ENCODE measurements around the gene HCFC1R1.

HCFC1R1 gene

GRCh38 chr16:3007957-3008689, 15.6 kb downstream of the HCFC1R1 start:
- TF ChIP-seq CTCF (IDR thresholded peaks at IDR 0.05; ENCODE audit: borderline replicate concordance, extremely low read depth, low read length, poor library complexity, severe bottlenecking) (no peak), EZH2 (IDR thresholded peaks at IDR 0.05; ENCODE audit: borderline replicate concordance, low read depth, low read length, severe bottlenecking) (no peak)
- Histone ChIP-seq H3K4me1 (ENCODE audit: insufficient read depth, low read length) (peaks cover 46% of the 10 kb centered on the region), H4K20me1 (ENCODE audit: insufficient read depth, low read length) (peaks cover 5% of the 10 kb centered on the region; the same call in 1 of the 2 replicates), H3K9me3 (ENCODE audit: insufficient read depth, low read length, severe bottlenecking) (no peaks in the 10 kb centered on the region), H3K27me3 (ENCODE audit: insufficient read depth, low read length, poor library complexity) (no peaks in the 10 kb centered on the region), H3K4me3 (ENCODE audit: low read depth in 1 of 2, low read length in 2 of 2) (peak overlapping the region in 1 of 2 experiments; percentile 1; a peak in 1 of 4 replicates), H3K36me3 (ENCODE audit: insufficient read depth, low read length) (no peaks in the 10 kb centered on the region), H3K9ac (ENCODE audit: low read depth, low read length) (no peak overlapping the region; the same call in 1 of the 2 replicates), H2AFZ (ENCODE audit: low read depth, low read length) (no peak overlapping the region), H3K27ac (ENCODE audit: low read length) (peak overlapping the region; percentile 65; the same call in 1 of the 2 replicates), H3K4me2 (ENCODE audit: insufficient read depth, low read length) (peak overlapping the region; percentile 48), H3K79me2 (ENCODE audit: insufficient read depth, low read length) (no peaks in the 10 kb centered on the region)
- no peak for ATAC-seq (ENCODE audit: insufficient read depth, low read depth)
- peak; percentile 61 for DNase-seq

GRCh38 chr16:3007059-3007956, 16.4 kb downstream of the HCFC1R1 start:
- TF ChIP-seq EZH2 (IDR thresholded peaks at IDR 0.05; ENCODE audit: borderline replicate concordance, low read depth, low read length, severe bottlenecking), result no peak
- no peak for TF ChIP-seq CTCF (IDR thresholded peaks at IDR 0.05; ENCODE audit: borderline replicate concordance, extremely low read depth, low read length, poor library complexity, severe bottlenecking)
- Histone ChIP-seq H3K9ac (ENCODE audit: low read depth, low read length) (peak overlapping the region; percentile 6; the same call in 1 of the 2 replicates), H3K27ac (ENCODE audit: low read length) (peak overlapping the region; percentile 65), H3K79me2 (ENCODE audit: insufficient read depth, low read length) (no peaks in the 10 kb centered on the region), H3K9me3 (ENCODE audit: insufficient read depth, low read length, severe bottlenecking) (no peaks in the 10 kb centered on the region), H4K20me1 (ENCODE audit: insufficient read depth, low read length) (peaks cover 5% of the 10 kb centered on the region; the same call in 1 of the 2 replicates), H3K4me1 (ENCODE audit: insufficient read depth, low read length) (peaks cover 48% of the 10 kb centered on the region), H2AFZ (ENCODE audit: low read depth, low read length) (no peak overlapping the region), H3K36me3 (ENCODE audit: insufficient read depth, low read length) (no peaks in the 10 kb centered on the region), H3K4me3 (ENCODE audit: low read depth in 1 of 2, low read length in 2 of 2) (no peak overlapping the region), H3K27me3 (ENCODE audit: insufficient read depth, low read length, poor library complexity) (no peaks in the 10 kb centered on the region), H3K4me2 (ENCODE audit: insufficient read depth, low read length) (peak overlapping the region; percentile 48)
- ATAC-seq (ENCODE audit: insufficient read depth, low read depth) (no peak), DNase-seq (peak; percentile 34)

GRCh38 chr16:3004781-3005284, 18.9 kb downstream of the HCFC1R1 start:
- H4K20me1 ChIP-seq (ENCODE audit: insufficient read depth, low read length), result peaks cover 5% of the 10 kb centered on the region; the same call in 1 of the 2 replicates
- DNase-seq (no peak), ATAC-seq (ENCODE audit: insufficient read depth, low read depth) (no peak)
- peak overlapping the region; percentile 83 for H3K4me2 ChIP-seq (ENCODE audit: insufficient read depth, low read length)
- no peaks in the 10 kb centered on the region for H3K27me3 ChIP-seq (ENCODE audit: insufficient read depth, low read length, poor library complexity)
- peak overlapping the region; percentile 55 for H3K9ac ChIP-seq (ENCODE audit: low read depth, low read length)
- peaks cover 48% of the 10 kb centered on the region for H3K4me1 ChIP-seq (ENCODE audit: insufficient read depth, low read length)
- peak overlapping the region; percentile 59 for H2AFZ ChIP-seq (ENCODE audit: low read depth, low read length)
- TF ChIP-seq EZH2 (IDR thresholded peaks at IDR 0.05; ENCODE audit: borderline replicate concordance, low read depth, low read length, severe bottlenecking) (no peak), CTCF (IDR thresholded peaks at IDR 0.05; ENCODE audit: borderline replicate concordance, extremely low read depth, low read length, poor library complexity, severe bottlenecking) (no peak)
- no peaks in the 10 kb centered on the region for H3K79me2 ChIP-seq (ENCODE audit: insufficient read depth, low read length)
- peak overlapping the region; percentile 17 to 61; a peak in 3 of 4 replicates for H3K4me3 ChIP-seq (ENCODE audit: low read depth in 1 of 2, low read length in 2 of 2)
- H3K9me3 ChIP-seq (ENCODE audit: insufficient read depth, low read length, severe bottlenecking), result no peaks in the 10 kb centered on the region
- no peak overlapping the region for H3K27ac ChIP-seq (ENCODE audit: low read length)
- no peaks in the 10 kb centered on the region for H3K36me3 ChIP-seq (ENCODE audit: insufficient read depth, low read length)
